Panc1 (cell line): ENCODE measurements around the gene NTMT1.

ENCODE experiments used
- POLR2AphosphoS5 ChIP-seq: IDR thresholded peaks from 2 replicates; pipeline ENCODE4 v1.6.1; 2012; ENCODE audit warnings: mild to moderate bottlenecking, low read depth, low read length, moderate library complexity
- REST ChIP-seq, 2 experiments: IDR thresholded peaks; 2 replicates each; pipeline ENCODE4 v1.6.1; 2011 to 2012; ENCODE audit warnings: low read depth in 2 of 2, control low read depth in 1 of 2, low read length in 1 of 2, mild to moderate bottlenecking in 1 of 2, moderate library complexity in 1 of 2; ENCODE audit not compliant: insufficient read depth in 1 of 2
- SIN3A ChIP-seq: IDR thresholded peaks from 2 replicates; pipeline ENCODE4 v1.6.1; 2012; ENCODE audit warnings: low read depth, mild to moderate bottlenecking, low read length, moderate library complexity, borderline replicate concordance; ENCODE audit not compliant: insufficient read depth
- TF ChIP-seq, protein P1 (sequence below): fragments of 450-650 bp; IDR thresholded peaks from 2 replicates; pipeline ENCODE4 v1.5.1; 2017; ENCODE audit warnings: mild to moderate bottlenecking

- TF ChIP-seq, protein P1, sequence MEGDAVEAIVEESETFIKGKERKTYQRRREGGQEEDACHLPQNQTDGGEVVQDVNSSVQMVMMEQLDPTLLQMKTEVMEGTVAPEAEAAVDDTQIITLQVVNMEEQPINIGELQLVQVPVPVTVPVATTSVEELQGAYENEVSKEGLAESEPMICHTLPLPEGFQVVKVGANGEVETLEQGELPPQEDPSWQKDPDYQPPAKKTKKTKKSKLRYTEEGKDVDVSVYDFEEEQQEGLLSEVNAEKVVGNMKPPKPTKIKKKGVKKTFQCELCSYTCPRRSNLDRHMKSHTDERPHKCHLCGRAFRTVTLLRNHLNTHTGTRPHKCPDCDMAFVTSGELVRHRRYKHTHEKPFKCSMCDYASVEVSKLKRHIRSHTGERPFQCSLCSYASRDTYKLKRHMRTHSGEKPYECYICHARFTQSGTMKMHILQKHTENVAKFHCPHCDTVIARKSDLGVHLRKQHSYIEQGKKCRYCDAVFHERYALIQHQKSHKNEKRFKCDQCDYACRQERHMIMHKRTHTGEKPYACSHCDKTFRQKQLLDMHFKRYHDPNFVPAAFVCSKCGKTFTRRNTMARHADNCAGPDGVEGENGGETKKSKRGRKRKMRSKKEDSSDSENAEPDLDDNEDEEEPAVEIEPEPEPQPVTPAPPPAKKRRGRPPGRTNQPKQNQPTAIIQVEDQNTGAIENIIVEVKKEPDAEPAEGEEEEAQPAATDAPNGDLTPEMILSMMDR = no peak
- TF ChIP-seq POLR2AphosphoS5 = no peak
- TF ChIP-seq REST (IDR thresholded peaks at IDR 0.05; ENCODE audit: insufficient read depth in 1 of 2, low read depth in 2 of 2, low read length in 1 of 2) = no peak
- TF ChIP-seq SIN3A = no peak
These were observed 44.3 kb upstream of the NTMT1 start for GRCh38 chr9:129581505-129582189.
